Urinary bladder (tissue), 4 donors: ENCODE data around the gene COBLL1. TPM values are rescaled to one million over a fixed set of nuclear protein-coding genes. Genes with fewer than 3 reads are reported as not detected.

Experiments used
- DNase-seq: peaks from one replicate; pipeline ENCODE4 v3.0.0-alpha.2; 2015; ENCODE audit errors: extremely low spot score
- H3K27ac ChIP-seq: one replicate; pipeline ENCODE4 v1.5.1; 2013; ENCODE audit warnings: low read depth, mild to moderate bottlenecking, moderate library complexity
- H3K36me3 ChIP-seq: one replicate; pipeline ENCODE4 v1.6.1; 2013; ENCODE audit warnings: mild to moderate bottlenecking, moderate library complexity; ENCODE audit not compliant: insufficient read depth
- H3K4me1 ChIP-seq: one replicate; pipeline ENCODE4 v1.6.1; 2013; ENCODE audit warnings: mild to moderate bottlenecking, moderate library complexity; ENCODE audit not compliant: insufficient read depth
- H3K4me3 ChIP-seq: one replicate; pipeline ENCODE4 v1.5.1; 2013; ENCODE audit warnings: low read depth, low read length
- WGBS: extraction: QIAGEN DNeasy Blood & Tissue Kit; methylation state at CpG from one replicate; pipeline ENCODE4 v1.1.7; 2013; 5-methylcytosine and 5-hydroxymethylcytosine counted together
- polyA plus RNA-seq: library from polyadenylated mRNA; stranded (reverse); fragments of 200-250 nt; gene quantifications from one replicate; pipeline ENCODE4 v1.2.3, GENCODE V29; 2013
- total RNA-seq: library from RNA; depleted of rRNA; stranded (reverse); fragments of >200 nt; gene quantifications from one replicate; pipeline ENCODE4 v1.2.3, GENCODE V29; 2014
- donor health status: healthy with polysubstance abuse.
- donor health status: healthy.

COBLL1 gene
- total and polyA plus RNA-seq, 2 donors: 12.9 to 51.8 TPM

- DNase-seq: no peak
- Histone ChIP-seq H3K4me3 (no peak overlapping the region), H3K27ac (no peak overlapping the region), H3K36me3 (peaks cover 4% of the 10 kb centered on the region), H3K4me1 (no peaks in the 10 kb centered on the region)
- 95% methylated on average over 1 of the region's 1 CpG for WGBS
Observed at GRCh38 chr2:164688896-164689419, 152.7 kb downstream of the COBLL1 start.

DNA sequence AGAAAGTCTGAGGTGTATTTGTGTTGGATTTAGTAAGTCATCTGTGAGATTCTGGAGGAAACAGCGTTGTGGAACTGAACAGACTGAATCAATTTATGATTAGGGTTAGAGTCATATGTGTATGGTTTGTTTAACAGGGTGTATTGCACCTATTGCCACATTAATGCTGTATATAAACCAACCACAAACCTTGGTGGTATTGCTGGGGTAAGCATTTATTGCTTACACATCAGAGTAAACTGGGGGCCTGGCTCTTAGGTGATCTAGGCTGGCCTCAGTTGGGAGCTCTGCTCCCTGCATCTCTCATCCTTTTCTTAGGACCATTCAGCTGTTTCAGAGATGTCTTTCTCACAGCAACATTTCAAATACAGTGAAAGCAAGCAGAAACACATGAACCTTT lies 160.6 kb downstream of the COBLL1 start:
- 94% methylated on average over 1 of the region's 1 CpG for WGBS

GRCh38 chr2:164678631-164679149 lies 162.9 kb downstream of the COBLL1 start:
- DNase-seq: no peak
- Histone ChIP-seq H3K4me1 (no peaks in the 10 kb centered on the region), H3K36me3 (no peaks in the 10 kb centered on the region), H3K27ac (no peak overlapping the region), H3K4me3 (no peak overlapping the region)
- 78% methylated on average over 4 of the region's 4 CpGs for WGBS

More for the DNA sequence above, 160.6 kb downstream of the COBLL1 start:
- Histone ChIP-seq H3K4me3 (no peak overlapping the region), H3K36me3 (no peaks in the 10 kb centered on the region), H3K4me1 (no peaks in the 10 kb centered on the region), H3K27ac (no peak overlapping the region)
- no peak for DNase-seq

DNA sequence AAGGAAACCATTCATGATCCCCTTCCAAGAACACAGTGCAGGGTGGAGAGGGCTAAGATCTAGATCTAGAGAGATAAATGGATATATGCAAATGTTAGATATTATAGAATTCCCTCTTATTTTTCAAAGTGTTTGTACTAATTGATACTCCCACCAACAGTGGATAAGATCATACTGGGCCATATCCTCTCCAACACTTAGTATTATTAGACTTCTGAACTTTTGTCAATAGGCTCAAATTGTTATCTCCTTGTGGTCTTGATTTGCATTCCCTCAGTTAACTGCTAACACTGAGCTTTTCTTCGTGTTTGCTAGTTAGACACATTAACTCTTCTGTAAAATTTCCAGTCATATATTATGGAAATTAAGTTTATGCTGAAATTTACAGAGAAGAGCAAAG lies 163.9 kb downstream of the COBLL1 start:
- Histone ChIP-seq H3K4me1 (no peaks in the 10 kb centered on the region), H3K36me3 (no peaks in the 10 kb centered on the region), H3K27ac (no peak overlapping the region), H3K4me3 (no peak overlapping the region)
- 94% methylated on average over 1 of the region's 1 CpG for WGBS
- no peak for DNase-seq

GRCh38 chr2:164677271-164677670 lies 164.4 kb downstream of the COBLL1 start:
- Histone ChIP-seq H3K27ac (no peak overlapping the region), H3K4me1 (no peaks in the 10 kb centered on the region), H3K4me3 (no peak overlapping the region), H3K36me3 (no peaks in the 10 kb centered on the region)
- no peak for DNase-seq
- 100% methylated on average over 1 of the region's 1 CpG for whole genome bisulfite sequencing

- WGBS: 73% methylated on average over 2 of the region's 2 CpGs
- Histone ChIP-seq H3K36me3 (no peaks in the 10 kb centered on the region), H3K4me3 (no peak overlapping the region), H3K27ac (no peak overlapping the region), H3K4me1 (no peaks in the 10 kb centered on the region)
- DNase-seq: no peak
Observed at GRCh38 chr2:164675687-164676086, 165.9 kb downstream of the COBLL1 start.

- Histone ChIP-seq H3K27ac (no peak overlapping the region), H3K4me3 (no peak overlapping the region), H3K4me1 (no peaks in the 10 kb centered on the region), H3K36me3 (no peaks in the 10 kb centered on the region)
- DNase-seq: no peak
- WGBS: 84% methylated on average over 2 of the region's 2 CpGs
Observed at GRCh38 chr2:164675027-164675426, 166.6 kb downstream of the COBLL1 start.

DNA sequence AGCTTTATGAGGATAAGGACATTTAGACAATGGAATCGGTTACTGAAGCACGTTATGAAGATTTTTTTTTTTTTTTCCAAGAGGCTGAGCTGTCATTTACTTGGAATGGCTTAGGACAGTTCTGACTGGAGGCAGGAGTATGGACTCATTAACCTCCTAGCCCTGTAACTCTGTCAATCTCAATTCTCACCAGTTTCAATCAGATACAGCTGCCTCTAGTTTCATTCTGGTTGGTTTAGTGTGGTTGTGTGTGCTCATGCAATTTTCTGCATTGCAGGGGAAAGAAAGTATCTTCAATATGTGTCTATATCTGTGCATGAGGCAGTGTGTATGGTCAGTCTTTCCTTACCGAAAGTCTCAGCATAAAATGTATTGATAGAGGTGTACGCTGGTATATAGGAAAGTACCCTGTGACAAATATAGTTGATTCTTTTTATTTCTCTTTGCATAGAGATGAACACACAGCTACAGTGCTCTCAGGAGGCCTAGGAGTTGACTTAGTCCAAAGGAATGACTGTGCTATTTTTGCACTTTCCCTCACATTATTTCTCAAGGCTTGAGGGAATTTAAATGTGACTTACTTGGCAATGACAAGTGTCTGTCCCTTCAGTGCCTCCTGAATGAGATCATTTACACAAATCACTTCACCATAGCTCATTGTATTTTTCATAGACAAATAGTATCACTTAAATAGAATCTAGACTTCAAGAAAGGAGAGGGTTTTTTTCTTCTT lies 169.8 kb downstream of the COBLL1 start:
- 87% methylated on average over 4 of the region's 4 CpGs for WGBS
- DNase-seq: no peak
- H3K36me3 ChIP-seq: no peaks in the 10 kb centered on the region
- H3K4me1 ChIP-seq: no peaks in the 10 kb centered on the region
- H3K27ac ChIP-seq: no peak overlapping the region
- no peak overlapping the region for H3K4me3 ChIP-seq

DNA sequence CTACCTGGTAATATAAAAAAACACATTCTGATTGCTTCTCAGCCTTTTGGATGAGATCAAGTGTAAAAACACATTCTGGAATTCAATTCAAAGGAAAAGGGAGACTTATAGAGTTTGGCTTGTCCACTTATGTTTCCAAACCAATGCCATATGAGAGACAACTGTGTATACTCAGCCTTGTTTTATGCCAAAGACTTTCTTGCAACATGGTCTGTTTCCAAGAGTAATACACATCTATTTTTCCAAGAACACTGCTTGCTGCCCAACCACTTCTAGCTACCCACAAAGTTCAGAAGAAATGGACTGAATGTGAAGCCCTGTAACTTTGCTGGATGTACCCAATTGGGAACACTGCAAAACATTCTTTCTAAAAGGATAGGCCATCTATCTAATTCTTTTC lies 172.3 kb downstream of the COBLL1 start:
- Histone ChIP-seq H3K4me1 (no peaks in the 10 kb centered on the region), H3K36me3 (no peaks in the 10 kb centered on the region), H3K4me3 (no peak overlapping the region), H3K27ac (no peak overlapping the region)
- DNase-seq: no peak

GRCh38 chr2:164667566-164667965 lies 174.1 kb downstream of the COBLL1 start:
- H3K4me3 ChIP-seq: no peak overlapping the region
- H3K27ac ChIP-seq: no peak overlapping the region
- H3K4me1 ChIP-seq: no peaks in the 10 kb centered on the region
- DNase-seq: no peak
- H3K36me3 ChIP-seq: no peaks in the 10 kb centered on the region
- 78% methylated on average over 2 of the region's 2 CpGs for WGBS

GRCh38 chr2:164664070-164664469 lies 177.6 kb downstream of the COBLL1 start:
- Histone ChIP-seq H3K36me3 (no peaks in the 10 kb centered on the region), H3K4me3 (no peak overlapping the region), H3K27ac (no peak overlapping the region), H3K4me1 (no peaks in the 10 kb centered on the region)
- no peak for DNase-seq

DNA sequence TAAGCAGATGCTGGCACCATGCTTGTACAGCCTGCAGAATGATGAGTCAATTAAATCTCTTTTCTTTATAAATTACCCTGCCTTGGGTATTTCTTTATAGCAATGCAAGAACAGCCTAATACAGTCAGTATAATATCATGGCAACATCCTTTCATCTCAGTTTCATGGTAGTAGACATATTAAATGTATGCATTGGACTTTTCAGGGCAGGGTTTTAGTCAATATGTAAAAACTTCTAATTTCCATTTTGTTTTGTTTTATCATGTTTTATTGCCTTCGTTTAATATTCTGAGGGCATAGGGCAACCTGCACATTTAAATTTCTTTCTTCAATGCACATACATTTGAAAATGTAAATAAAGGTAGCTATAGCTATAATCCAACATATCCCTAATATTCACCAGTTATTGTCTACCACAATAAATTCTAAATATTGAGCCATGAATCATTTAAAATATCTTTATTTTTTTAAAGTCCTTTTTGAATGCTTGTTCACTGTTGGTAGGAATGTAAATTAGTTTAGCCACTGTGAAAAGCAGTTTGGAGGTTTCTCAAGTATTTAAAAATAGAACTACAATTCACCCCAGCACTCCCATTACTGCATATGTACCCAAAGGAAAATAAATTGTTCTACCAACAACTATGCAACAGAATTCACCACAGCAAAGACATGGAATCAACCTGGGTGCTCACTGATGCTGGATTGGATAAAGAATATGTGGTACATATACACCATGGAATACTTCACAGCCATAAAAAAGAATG lies 178.6 kb downstream of the COBLL1 start:
- Histone ChIP-seq H3K27ac (no peak overlapping the region), H3K4me3 (no peak overlapping the region), H3K36me3 (no peaks in the 10 kb centered on the region), H3K4me1 (no peaks in the 10 kb centered on the region)
- 95% methylated on average over 1 of the region's 1 CpG for WGBS
- no peak for DNase-seq

- WGBS: 44% methylated on average over 1 of the region's 1 CpG
Observed at GRCh38 chr2:164662066-164662465, 179.6 kb downstream of the COBLL1 start.

GRCh38 chr2:164661349-164661748 lies 180.3 kb downstream of the COBLL1 start:
- Histone ChIP-seq H3K4me3 (no peak overlapping the region), H3K4me1 (no peaks in the 10 kb centered on the region), H3K36me3 (no peaks in the 10 kb centered on the region), H3K27ac (no peak overlapping the region)
- DNase-seq: no peak

More at GRCh38 chr2:164662066-164662465, 179.6 kb downstream of the COBLL1 start:
- H3K4me1 ChIP-seq: no peaks in the 10 kb centered on the region
- no peak overlapping the region for H3K4me3 ChIP-seq
- no peak overlapping the region for H3K27ac ChIP-seq
- H3K36me3 ChIP-seq: no peaks in the 10 kb centered on the region
- DNase-seq: no peak
